T-cell (primary cell): ENCODE results near the gene WDR20. TPM values are rescaled to one million over a fixed set of nuclear protein-coding genes. Genes with fewer than 3 reads are reported as not detected.

ENCODE experiments used
- ATAC-seq, 4 experiments: fragments of 200-7000 bp in 3 of 4; fragments of 150-1000 bp in 1 of 4; cut with Tn5 transposase; replicated peaks in 1 of 4; 1 replicate in 3 of 4; 2 replicates in 1 of 4; pipeline ENCODE4 v1.10.0; 2021; ENCODE audit warnings: moderate library complexity in 3 of 4, mild to moderate bottlenecking in 2 of 4, moderate number of reproducible peaks in 1 of 4
- CTCF ChIA-PET, 2 donors: fragments of 300-600 bp; sonication (Branson Sonifier 250); formaldehyde crosslinking; loops; one replicate each; lab custom pipeline; 2022; ENCODE audit warnings: antibody characterized with exemption in 2 of 2; lab: Charles Lee
- POLR2A ChIA-PET, 2 donors: fragments of 300-600 bp; sonication (Branson Sonifier 250); formaldehyde crosslinking; loops; one replicate each; lab custom pipeline; 2022; ENCODE audit warnings: antibody characterized with exemption in 2 of 2; lab: Charles Lee
- DNase-seq, 35 experiments: peaks; one replicate each; pipeline versions ENCODE4 v3.0.0 to v3.0.0-alpha.2; 2013 to 2023
- H3K27ac ChIP-seq: one replicate; pipeline ENCODE4 v1.5.1; 2013; ENCODE audit warnings: low read length
- H3K27me3 ChIP-seq, 2 experiments: replicated peaks in 1 of 2; 1 replicate in 1 of 2; 2 replicates in 1 of 2; pipeline versions ENCODE4 v1.6.1 to v1.7.0; 2013; ENCODE audit warnings: low read length in 1 of 2, mixed read lengths in 1 of 2; ENCODE audit not compliant: control insufficient read depth in 2 of 2, insufficient read depth in 2 of 2; ENCODE audit errors: extremely low read depth in 1 of 2
- H3K36me3 ChIP-seq, 2 donors: 1 replicate in 1 of 2; 2 replicates in 1 of 2; pipeline versions ENCODE4 v1.6.1 to v1.7.0; 2013; ENCODE audit warnings: low read length in 1 of 2; ENCODE audit not compliant: control insufficient read depth in 2 of 2, insufficient read depth in 1 of 2; ENCODE audit errors: extremely low read depth in 1 of 2
- H3K4me1 ChIP-seq, 2 experiments: 1 replicate in 1 of 2; 2 replicates in 1 of 2; pipeline versions ENCODE4 v1.6.1 to v1.7.0; 2013; ENCODE audit warnings: low read length in 2 of 2, mixed read lengths in 1 of 2; ENCODE audit not compliant: insufficient read depth in 2 of 2, control insufficient read depth in 1 of 2; ENCODE audit errors: extremely low read depth in 1 of 2
- H3K4me3 ChIP-seq, 2 donors: 1 replicate in 1 of 2; 2 replicates in 1 of 2; pipeline versions ENCODE4 v1.5.1 to v1.7.0; 2013; ENCODE audit warnings: mild to moderate bottlenecking in 2 of 2, low read length in 1 of 2, moderate library complexity in 1 of 2; ENCODE audit not compliant: control insufficient read depth in 1 of 2; ENCODE audit errors: extremely low read depth in 1 of 2
- H3K9me3 ChIP-seq: 2 replicates; pipeline ENCODE4 v1.7.0; 2013
- H3K27ac Mint-ChIP-seq, 2 donors: one replicate each; pipeline ENCODE4 v1.8.0; 2020 to 2021; ENCODE audit warnings: mild to moderate bottlenecking in 2 of 2, mixed read lengths in 2 of 2
- H3K27me3 Mint-ChIP-seq, 2 donors: one replicate each; pipeline ENCODE4 v1.8.0; 2021 to 2022; ENCODE audit warnings: mixed read lengths in 2 of 2
- H3K36me3 Mint-ChIP-seq: one replicate; pipeline ENCODE4 v1.8.0; 2021; ENCODE audit warnings: mixed read lengths
- H3K4me1 Mint-ChIP-seq, 3 donors: one replicate each; pipeline ENCODE4 v1.8.0; 2020 to 2022; ENCODE audit warnings: mixed read lengths in 3 of 3, mild to moderate bottlenecking in 1 of 3
- H3K4me3 Mint-ChIP-seq, 3 donors: one replicate each; pipeline ENCODE4 v1.8.0; 2020 to 2022; ENCODE audit warnings: mild to moderate bottlenecking in 3 of 3, mixed read lengths in 3 of 3, moderate library complexity in 3 of 3
- H3K9me3 Mint-ChIP-seq, 3 donors: one replicate each; pipeline ENCODE4 v1.8.0; 2020 to 2022; ENCODE audit warnings: mixed read lengths in 3 of 3
- WGBS: methylation state at CpG from one replicate; pipeline ENCODE4 v1.1.5; 2013; ENCODE audit warnings: missing lambda C conversion rate; ENCODE audit not compliant: insufficient coverage; 5-methylcytosine and 5-hydroxymethylcytosine counted together
- total RNA-seq, 35 experiments: library from RNA in 6 of 35; stranded (reverse) in 6 of 35; fragments of 120-200 nt in 1 of 35; gene quantifications; one replicate each; pipeline versions ENCODE4 v1.2.1 to v1.2.4 and lab custom pipeline; 2013 to 2026

Gene WDR20
- total RNA-seq, 5 donors from 2014 or later (not counting 1 experiment from before 2014, with no cell fraction given): 38.9 to 53.1 (median 49.5) TPM

- no peaks in the 10 kb centered on the region for H3K4me1 ChIP-seq
- ChIA-PET CTCF (no interaction called here), POLR2A (no interaction called here)
- no peak overlapping the region for H3K4me3 Mint-ChIP-seq
- peaks cover 33% of the 10 kb centered on the region for H3K36me3 Mint-ChIP-seq
- no peak overlapping the region for H3K27ac Mint-ChIP-seq
- no peaks in the 10 kb centered on the region for H3K9me3 ChIP-seq
- no peaks in the 10 kb centered on the region for H3K27me3 Mint-ChIP-seq
- no peaks in the 10 kb centered on the region for H3K9me3 Mint-ChIP-seq
- ATAC-seq: no peak
- no peak for DNase-seq
- no peak overlapping the region for H3K4me3 ChIP-seq
- 96% methylated on average over 10 of the region's 12 CpGs for WGBS
- no peak overlapping the region for H3K27ac ChIP-seq
- peaks cover 20 to 53% of the 10 kb centered on the region in 2 donors for H3K36me3 ChIP-seq
- H3K27me3 ChIP-seq: no peaks in the 10 kb centered on the region
- H3K4me1 Mint-ChIP-seq: no peaks in the 10 kb centered on the region
Measured at GRCh38 chr14:102211240-102211639, 71.5 kb downstream of the WDR20 start.

GRCh38 chr14:102212356-102212755, 72.7 kb downstream of the WDR20 start:
- Mint-ChIP-seq H3K4me3 (no peak overlapping the region), H3K27ac (no peak overlapping the region), H3K9me3 (no peaks in the 10 kb centered on the region), H3K36me3 (peaks cover 26% of the 10 kb centered on the region), H3K4me1 (no peaks in the 10 kb centered on the region), H3K27me3 (no peaks in the 10 kb centered on the region)
- H3K4me3 ChIP-seq: no peak overlapping the region
- ATAC-seq: no peak
- DNase-seq: no peak
- H3K9me3 ChIP-seq: no peaks in the 10 kb centered on the region
- H3K27me3 ChIP-seq: no peaks in the 10 kb centered on the region
- ChIA-PET CTCF (no interaction called here), POLR2A (no interaction called here)
- 100% methylated on average over 4 of the region's 8 CpGs for WGBS
- H3K4me1 ChIP-seq: no peaks in the 10 kb centered on the region
- peaks cover 20 to 46% of the 10 kb centered on the region in 2 donors for H3K36me3 ChIP-seq
- H3K27ac ChIP-seq: no peak overlapping the region

DNA sequence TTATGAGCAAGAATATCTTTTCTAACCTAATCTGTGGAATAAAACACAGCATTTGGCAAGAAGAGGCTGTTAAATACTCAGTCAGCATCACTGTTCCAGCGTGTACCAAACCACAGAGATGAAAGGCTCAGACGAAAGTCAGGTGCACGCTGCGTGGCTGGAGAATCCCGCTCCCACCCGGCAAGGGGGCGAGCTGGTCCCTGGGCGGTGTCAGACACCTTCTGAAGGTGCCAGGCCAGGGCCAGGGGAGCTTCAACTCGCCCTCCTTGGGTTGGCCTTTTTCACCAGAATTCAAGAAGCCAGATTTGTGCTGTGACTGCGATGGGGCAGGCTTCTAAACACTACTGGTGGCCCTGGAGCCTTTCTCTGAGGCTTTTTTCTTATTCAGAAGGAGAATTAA, 73.1 kb downstream of the WDR20 start:
- Histone ChIP-seq H3K36me3 (peaks cover 19 to 43% of the 10 kb centered on the region in 2 donors), H3K4me1 (no peaks in the 10 kb centered on the region), H3K27ac (no peak overlapping the region), H3K27me3 (no peaks in the 10 kb centered on the region), H3K4me3 (no peak overlapping the region), H3K9me3 (no peaks in the 10 kb centered on the region)
- Mint-ChIP-seq H3K4me1 (no peaks in the 10 kb centered on the region), H3K36me3 (peaks cover 21% of the 10 kb centered on the region), H3K4me3 (no peak overlapping the region), H3K9me3 (no peaks in the 10 kb centered on the region), H3K27ac (no peak overlapping the region), H3K27me3 (no peaks in the 10 kb centered on the region)
- no peak for ATAC-seq
- ChIA-PET CTCF (no interaction called here), POLR2A (no interaction called here)
- DNase-seq: no peak
- 92% methylated on average over 9 of the region's 10 CpGs for WGBS

- no peak overlapping the region for H3K27ac Mint-ChIP-seq
- WGBS: 97% methylated on average over 5 of the region's 10 CpGs
- H3K4me1 Mint-ChIP-seq: no peaks in the 10 kb centered on the region
- H3K27ac ChIP-seq: no peak overlapping the region
- H3K4me3 Mint-ChIP-seq: no peak overlapping the region
- ATAC-seq (no peak), DNase-seq (no peak)
- ChIA-PET CTCF (interaction anchor here in 1 of 2 donors (0.6 kb wide), 1 partner anchor 16 kb away, joined by 5 read pairs; no protein-coding TSS in a partner anchor), POLR2A (no interaction called here)
- no peaks in the 10 kb centered on the region for H3K27me3 Mint-ChIP-seq
- no peaks in the 10 kb centered on the region for H3K9me3 Mint-ChIP-seq
- H3K36me3 ChIP-seq: peaks cover 13 to 41% of the 10 kb centered on the region in 2 donors
- H3K4me1 ChIP-seq: no peaks in the 10 kb centered on the region
- H3K36me3 Mint-ChIP-seq: peaks cover 20% of the 10 kb centered on the region
- H3K4me3 ChIP-seq: no peak overlapping the region
- no peaks in the 10 kb centered on the region for H3K9me3 ChIP-seq
- no peaks in the 10 kb centered on the region for H3K27me3 ChIP-seq
Measured at GRCh38 chr14:102213470-102213869, 73.8 kb downstream of the WDR20 start.

DNA sequence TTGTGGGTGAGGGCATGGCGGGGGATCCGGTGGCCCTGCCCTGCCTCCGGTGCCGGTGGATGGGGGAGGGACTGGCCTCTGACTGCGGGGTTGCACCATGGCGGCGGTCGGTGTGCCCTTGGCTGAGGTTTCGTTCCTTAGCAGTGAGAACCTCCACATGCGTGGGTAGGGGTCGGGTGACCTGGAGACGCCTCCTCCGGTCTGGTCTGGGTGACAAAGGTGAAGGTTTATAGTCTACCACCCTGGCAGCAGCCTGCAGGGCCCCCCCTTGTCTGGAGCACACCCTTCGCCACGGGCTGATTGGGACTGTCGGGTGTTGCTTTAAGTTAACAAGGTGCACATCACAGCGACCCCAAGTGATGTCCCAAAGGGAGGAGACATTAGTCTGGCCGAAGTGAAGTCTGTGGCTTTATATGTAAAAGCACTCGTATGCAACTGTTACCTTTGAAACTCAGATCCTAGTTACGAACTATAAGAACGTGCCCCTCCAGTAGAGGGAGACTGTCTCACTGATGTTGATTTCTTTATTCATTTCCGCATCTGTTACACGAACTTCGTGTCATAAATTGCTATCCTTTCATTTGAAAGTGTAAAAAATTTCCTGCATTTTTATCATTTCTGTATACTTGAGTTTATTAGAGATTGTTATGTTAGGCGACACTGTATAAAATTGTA, 74.4 kb downstream of the WDR20 start:
- H3K36me3 ChIP-seq: peaks cover 14 to 35% of the 10 kb centered on the region in 2 donors
- ChIA-PET POLR2A (no interaction called here), CTCF (interaction anchor here (0.6 to 0.7 kb wide), 2 partner anchors 15 to 327 kb away, joined by 3 to 5 read pairs; no protein-coding TSS in a partner anchor)
- no peaks in the 10 kb centered on the region for H3K27me3 ChIP-seq
- no peaks in the 10 kb centered on the region for H3K4me1 ChIP-seq
- peaks cover 0 to 1% (median 0%) of the 10 kb centered on the region in 3 donors for H3K4me1 Mint-ChIP-seq
- 93% methylated on average over 19 of the region's 25 CpGs for WGBS
- H3K36me3 Mint-ChIP-seq: peaks cover 15% of the 10 kb centered on the region
- no peak overlapping the region for H3K27ac ChIP-seq
- DNase-seq: no peak
- no peak overlapping the region for H3K27ac Mint-ChIP-seq
- no peak overlapping the region for H3K4me3 ChIP-seq
- H3K9me3 ChIP-seq: no peaks in the 10 kb centered on the region
- no peak overlapping the region for H3K4me3 Mint-ChIP-seq
- H3K27me3 Mint-ChIP-seq: no peaks in the 10 kb centered on the region
- ATAC-seq: no peak
- no peaks in the 10 kb centered on the region for H3K9me3 Mint-ChIP-seq

DNA sequence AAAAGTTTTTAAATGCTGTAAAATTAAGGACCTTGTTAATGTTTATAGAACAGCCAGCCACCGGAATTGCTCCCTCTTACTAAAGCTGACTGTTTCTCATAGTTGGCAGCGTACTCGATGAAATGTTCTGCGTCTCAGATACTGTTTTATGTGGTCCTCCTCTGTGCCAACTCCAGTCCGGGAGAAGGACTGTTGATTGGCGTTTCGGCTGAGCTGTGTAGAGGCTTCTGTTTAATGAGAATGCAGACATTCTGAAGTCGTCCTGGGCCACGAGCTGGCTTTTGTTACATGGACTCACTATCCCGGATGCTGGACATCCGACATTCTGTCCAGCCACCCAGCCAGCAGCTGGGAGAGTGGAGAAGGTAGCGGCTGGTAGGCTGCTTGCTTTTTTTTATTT, 75.4 kb downstream of the WDR20 start:
- ATAC-seq (no peak), DNase-seq (no peak)
- Histone ChIP-seq H3K4me3 (no peak overlapping the region), H3K27me3 (no peaks in the 10 kb centered on the region), H3K36me3 (peaks cover 15 to 37% of the 10 kb centered on the region in 2 donors), H3K9me3 (no peaks in the 10 kb centered on the region), H3K27ac (no peak overlapping the region), H3K4me1 (peaks cover 0 to 9% of the 10 kb centered on the region in 2 experiments)
- 98% methylated on average over 11 of the region's 12 CpGs for WGBS
- Mint-ChIP-seq H3K36me3 (peaks cover 9% of the 10 kb centered on the region), H3K9me3 (no peaks in the 10 kb centered on the region), H3K27ac (no peak overlapping the region), H3K4me3 (no peak overlapping the region), H3K4me1 (peaks cover 7 to 8% (median 8%) of the 10 kb centered on the region in 3 donors), H3K27me3 (no peaks in the 10 kb centered on the region)
- POLR2A ChIA-PET: interaction anchor here in 1 of 2 donors (0.8 kb wide), 1 partner anchor 371 kb away, joined by 4 read pairs; no protein-coding TSS in a partner anchor
- CTCF ChIA-PET: interaction anchor here in 1 of 2 donors (0.7 kb wide), 1 partner anchor 327 kb away, joined by 3 read pairs; no protein-coding TSS in a partner anchor
